Adrenal gland (tissue), 5 donors: Measurements from ENCODE around the gene PPIC.

Experiments
- POLR2A ChIP-seq, 2 donors: fragments of 450-650 bp; IDR thresholded peaks; one replicate each; pipeline ENCODE4 v1.6.1; 2017; ENCODE audit warnings: antibody characterized with exemption in 2 of 2, mild to moderate bottlenecking in 2 of 2, moderate library complexity in 1 of 2
- TF ChIP-seq, protein P1 (sequence below), 6 experiments: fragments of 450-650 bp in 4 of 6; fragments of 200-600 bp in 2 of 6; sonication (generic) in 1 of 6; IDR thresholded peaks; 1 replicate in 5 of 6; 2 replicates in 1 of 6; pipeline versions ENCODE4 v1.5.1 to v1.8.0; 2016 to 2021; ENCODE audit warnings: antibody characterized with exemption in 6 of 6, mild to moderate bottlenecking in 2 of 6, moderate library complexity in 1 of 6
- donor health status: DM: no; HTN: no; CAD: no.

DNA sequence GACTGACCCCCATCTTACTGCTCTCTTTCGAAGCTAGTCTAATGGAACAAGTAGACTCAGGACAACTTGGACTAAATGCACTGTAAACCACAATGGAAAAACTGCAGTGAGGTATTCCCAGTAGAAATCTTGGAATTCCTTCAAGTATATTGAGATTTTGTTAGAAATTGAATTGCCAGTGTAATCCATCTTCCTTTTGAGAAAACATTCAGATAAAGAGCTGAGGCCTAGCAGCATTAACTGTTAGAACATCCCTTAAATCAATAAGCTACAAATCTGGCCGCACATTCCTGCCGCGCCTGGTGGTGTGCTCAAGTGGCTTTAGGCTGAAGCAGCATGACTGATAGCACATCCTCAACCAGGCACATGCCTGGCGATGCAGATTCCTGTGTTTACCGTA lies 29.3 kb downstream of the PPIC start:
- TF ChIP-seq, protein P1, sequence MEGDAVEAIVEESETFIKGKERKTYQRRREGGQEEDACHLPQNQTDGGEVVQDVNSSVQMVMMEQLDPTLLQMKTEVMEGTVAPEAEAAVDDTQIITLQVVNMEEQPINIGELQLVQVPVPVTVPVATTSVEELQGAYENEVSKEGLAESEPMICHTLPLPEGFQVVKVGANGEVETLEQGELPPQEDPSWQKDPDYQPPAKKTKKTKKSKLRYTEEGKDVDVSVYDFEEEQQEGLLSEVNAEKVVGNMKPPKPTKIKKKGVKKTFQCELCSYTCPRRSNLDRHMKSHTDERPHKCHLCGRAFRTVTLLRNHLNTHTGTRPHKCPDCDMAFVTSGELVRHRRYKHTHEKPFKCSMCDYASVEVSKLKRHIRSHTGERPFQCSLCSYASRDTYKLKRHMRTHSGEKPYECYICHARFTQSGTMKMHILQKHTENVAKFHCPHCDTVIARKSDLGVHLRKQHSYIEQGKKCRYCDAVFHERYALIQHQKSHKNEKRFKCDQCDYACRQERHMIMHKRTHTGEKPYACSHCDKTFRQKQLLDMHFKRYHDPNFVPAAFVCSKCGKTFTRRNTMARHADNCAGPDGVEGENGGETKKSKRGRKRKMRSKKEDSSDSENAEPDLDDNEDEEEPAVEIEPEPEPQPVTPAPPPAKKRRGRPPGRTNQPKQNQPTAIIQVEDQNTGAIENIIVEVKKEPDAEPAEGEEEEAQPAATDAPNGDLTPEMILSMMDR (IDR thresholded peaks at IDR 0.05), result no peak
- no peak for TF ChIP-seq POLR2A (IDR thresholded peaks at IDR 0.05)
